DND-41 (cell line): ENCODE measurements around the gene SERTM1.

Experiments used
- EZH2 ChIP-seq: IDR thresholded peaks from 3 replicates; pipeline ENCODE4 v1.6.1; 2012; ENCODE audit warnings: borderline replicate concordance, low read depth, mild to moderate bottlenecking, moderate library complexity, low read length, inconsistent platforms; ENCODE audit not compliant: severe bottlenecking
- TF ChIP-seq, protein P1 (sequence below): IDR thresholded peaks from 2 replicates; pipeline ENCODE4 v1.5.1; 2012; ENCODE audit warnings: borderline replicate concordance, low read length, moderate library complexity, mild to moderate bottlenecking; ENCODE audit not compliant: poor library complexity, severe bottlenecking; ENCODE audit errors: extremely low read depth

DNA sequence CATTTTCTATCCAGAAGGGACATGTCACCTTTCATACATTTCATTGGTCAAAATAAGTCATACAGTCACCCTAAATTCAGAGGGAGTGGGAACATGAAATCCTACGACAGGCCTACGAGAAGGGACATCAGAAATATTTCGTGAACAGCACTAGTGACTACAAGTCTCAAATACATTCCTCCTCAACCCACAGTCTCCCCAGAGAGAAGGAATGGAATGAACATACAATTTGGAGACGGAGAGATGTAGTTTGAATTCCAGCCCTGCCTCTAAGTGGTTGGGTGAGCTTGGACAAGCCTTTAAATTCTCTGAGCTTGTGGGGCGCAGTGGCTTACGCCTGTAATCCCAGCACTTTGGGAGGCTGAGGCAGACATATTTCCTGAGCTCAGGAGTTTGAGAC lies 9.9 kb downstream of the SERTM1 start:
- TF ChIP-seq, protein P1, sequence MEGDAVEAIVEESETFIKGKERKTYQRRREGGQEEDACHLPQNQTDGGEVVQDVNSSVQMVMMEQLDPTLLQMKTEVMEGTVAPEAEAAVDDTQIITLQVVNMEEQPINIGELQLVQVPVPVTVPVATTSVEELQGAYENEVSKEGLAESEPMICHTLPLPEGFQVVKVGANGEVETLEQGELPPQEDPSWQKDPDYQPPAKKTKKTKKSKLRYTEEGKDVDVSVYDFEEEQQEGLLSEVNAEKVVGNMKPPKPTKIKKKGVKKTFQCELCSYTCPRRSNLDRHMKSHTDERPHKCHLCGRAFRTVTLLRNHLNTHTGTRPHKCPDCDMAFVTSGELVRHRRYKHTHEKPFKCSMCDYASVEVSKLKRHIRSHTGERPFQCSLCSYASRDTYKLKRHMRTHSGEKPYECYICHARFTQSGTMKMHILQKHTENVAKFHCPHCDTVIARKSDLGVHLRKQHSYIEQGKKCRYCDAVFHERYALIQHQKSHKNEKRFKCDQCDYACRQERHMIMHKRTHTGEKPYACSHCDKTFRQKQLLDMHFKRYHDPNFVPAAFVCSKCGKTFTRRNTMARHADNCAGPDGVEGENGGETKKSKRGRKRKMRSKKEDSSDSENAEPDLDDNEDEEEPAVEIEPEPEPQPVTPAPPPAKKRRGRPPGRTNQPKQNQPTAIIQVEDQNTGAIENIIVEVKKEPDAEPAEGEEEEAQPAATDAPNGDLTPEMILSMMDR = no peak
- TF ChIP-seq EZH2 = no peak
